Mesenteric fat pad (tissue), 1 donor: Measurements from ENCODE around the gene CFAP77. TPM values are rescaled to one million over a fixed set of nuclear protein-coding genes. Genes with fewer than 3 reads are reported as not detected.

Experiments
- DNase-seq: peaks from one replicate; pipeline ENCODE4 v3.0.0-alpha.2; 2020; ENCODE audit warnings: low spot score
- total RNA-seq: library from RNA; stranded (reverse); fragmentation: NEBNext Ultra II Directional; extraction: Animal tissue kit (Norgen Biotek cat#: 25700); gene quantifications from one replicate; pipeline ENCODE4 v1.2.1, GENCODE V29; 2021
- donor health status: DM: yes; HTN: yes; CAD: no.

CFAP77 gene
- total RNA-seq, 1 donor from 2014 or later, result not detected

- DNase-seq, result no peak
Observed at GRCh38 chr9:132578367-132578932, 168.4 kb downstream of the CFAP77 start.

GRCh38 chr9:132579427-132579798 is 169.4 kb downstream of the CFAP77 start:
- no peak for DNase-seq

- DNase-seq, result no peak
Observed at GRCh38 chr9:132582276-132582785, 172.3 kb downstream of the CFAP77 start, which contains the start of gene BARHL1. Gene BARHL1, plus strand, starts transcription at chr9:132582606. Its CDS starts 192 bp downstream, at chr9:132582798.

- no peak for DNase-seq
Observed at GRCh38 chr9:132582786-132583583, 173.0 kb downstream of the CFAP77 start.

- no peak for DNase-seq
Observed at GRCh38 chr9:132583584-132584304, 173.7 kb downstream of the CFAP77 start.

- DNase-seq, result no peak
Observed at GRCh38 chr9:132584601-132585560, 174.9 kb downstream of the CFAP77 start.

GRCh38 chr9:132585954-132586829 is 176.2 kb downstream of the CFAP77 start:
- DNase-seq, result no peak

- DNase-seq, result no peak
Observed at GRCh38 chr9:132586830-132587591, 177.0 kb downstream of the CFAP77 start.

- DNase-seq, result no peak
Observed at GRCh38 chr9:132587592-132587955, 177.6 kb downstream of the CFAP77 start.

- DNase-seq, result no peak
Observed at GRCh38 chr9:132588098-132588497, 178.1 kb downstream of the CFAP77 start.

- no peak for DNase-seq
Observed at GRCh38 chr9:132588501-132589147, 178.6 kb downstream of the CFAP77 start.

- no peak for DNase-seq
Observed at GRCh38 chr9:132589148-132590036, 179.4 kb downstream of the CFAP77 start.

- no peak for DNase-seq
Observed at GRCh38 chr9:132590037-132590317, 180.0 kb downstream of the CFAP77 start.

- DNase-seq, result no peak
Observed at GRCh38 chr9:132590318-132591182, 180.5 kb downstream of the CFAP77 start.

GRCh38 chr9:132591244-132591643 is 181.2 kb downstream of the CFAP77 start:
- DNase-seq, result no peak

- no peak for DNase-seq
Observed at GRCh38 chr9:132591751-132592314, 181.8 kb downstream of the CFAP77 start.
